ENCODE results near the gene SMDT1. TPM values are rescaled to one million over a fixed set of nuclear protein-coding genes. Genes with fewer than 3 reads are reported as not detected.

The SMDT1 gene
- 10 to 100 TPM; 37.7 to 51.0 (median 45.1) TPM for total RNA-seq
- 24.0 TPM for total RNA-seq (2013)

DNA sequence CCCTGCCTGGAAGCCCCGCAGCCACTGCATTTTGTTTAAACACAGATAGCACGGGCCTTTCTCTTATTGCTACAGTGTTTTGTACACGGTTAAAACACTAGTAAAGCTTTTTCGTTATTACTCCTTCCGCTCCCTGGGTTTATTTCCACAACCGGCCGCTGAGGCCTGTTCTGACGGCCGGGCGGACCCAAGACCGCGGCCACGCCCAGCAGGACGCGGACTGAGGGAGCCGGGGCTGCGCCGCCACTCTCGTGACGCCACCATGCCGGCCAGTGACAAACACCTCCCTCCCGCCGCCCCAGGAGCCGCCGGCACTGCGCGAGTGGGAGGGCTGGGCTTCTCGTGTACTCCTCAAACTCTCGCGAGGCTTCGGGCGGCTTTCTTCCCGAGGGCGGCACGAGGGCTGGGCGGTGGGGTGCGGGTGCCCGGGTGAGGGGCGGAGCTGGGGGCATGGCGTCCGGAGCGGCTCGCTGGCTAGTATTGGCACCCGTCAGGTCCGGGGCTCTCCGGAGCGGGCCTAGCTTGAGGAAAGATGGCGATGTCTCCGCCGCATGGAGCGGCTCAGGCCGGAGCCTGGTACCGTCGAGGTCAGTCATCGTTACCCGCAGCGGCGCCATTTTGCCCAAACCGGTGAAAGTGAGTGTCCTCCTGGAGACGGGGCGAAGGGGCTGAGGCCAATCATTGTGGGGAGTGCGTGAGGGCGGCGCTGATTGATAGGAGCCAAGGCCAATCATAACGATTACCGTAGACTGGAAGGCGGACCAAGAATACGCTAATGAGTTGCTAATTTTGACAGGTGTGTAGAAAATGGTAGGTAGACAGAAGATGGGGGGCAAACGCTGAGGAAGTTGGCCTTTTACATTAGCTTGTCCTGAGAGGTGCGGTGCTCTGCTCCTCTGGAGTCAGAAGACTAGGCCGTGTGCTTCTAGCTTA, at the start of gene SMDT1:
TSS of gene SMDT1 (plus strand) at position 382 of the 933 bp plus-strand sequence. CDS start at position 451, 69 bp downstream.
- Histone ChIP-seq H3K4me3 (ENCODE audit: low read length) (peak within 1 kb of the TSS; percentile 73), H3K36me3 (ENCODE audit: control insufficient read depth, insufficient read depth, low read length) (peaks cover 19% of the 10 kb centered on the region), H3K27ac (ENCODE audit: low read length) (peak within 1 kb of the TSS; percentile 99), H3K4me1 (ENCODE audit: control insufficient read depth, insufficient read depth, low read length) (peaks cover 21% of the 10 kb centered on the region), H3K9me3 (ENCODE audit: control insufficient read depth, insufficient read depth, low read length) (no peaks in the 10 kb centered on the region), H3K27me3 (ENCODE audit: control insufficient read depth, insufficient read depth, low read length) (no peaks in the 10 kb centered on the region)
- Mint-ChIP-seq H3K27me3 (ENCODE audit: low read depth in 2 of 2) (no peaks in the 10 kb centered on the region), H3K4me3 (peak within 1 kb of the TSS; percentile 96), H3K36me3 (no peaks in the 10 kb centered on the region), H3K4me1 (peaks cover 26 to 31% of the 10 kb centered on the region in 2 donors), H3K9me3 (no peaks in the 10 kb centered on the region), H3K27ac (peak within 1 kb of the TSS; percentile 97 to 100)
- DNase-seq (peak; percentile 98 to 99), ATAC-seq (peak; percentile 87 to 96 (median 87))
- WGBS (ENCODE audit: insufficient coverage), result under 1% methylated on average over 71 of the region's 71 CpGs
- no peak for TF ChIP-seq CTCF (IDR thresholded peaks at IDR 0.05)
- intact Hi-C loops (cut with micrococcal nuclease), result loop anchor here (1.0 kb wide), 2 partner anchors 9 to 11 kb away; partner anchors contain the start of genes NAGA and NDUFA6

- peaks cover 0 to 4% of the 10 kb centered on the region in 2 donors for H3K4me1 Mint-ChIP-seq
- H3K27ac ChIP-seq (ENCODE audit: low read length), result no peak overlapping the region
- WGBS (ENCODE audit: insufficient coverage), result 96% methylated on average over 5 of the region's 5 CpGs
- no peak overlapping the region for H3K4me3 Mint-ChIP-seq
- no peaks in the 10 kb centered on the region for H3K36me3 ChIP-seq (ENCODE audit: control insufficient read depth, insufficient read depth, low read length)
- no peak overlapping the region for H3K27ac Mint-ChIP-seq
- peaks cover 7% of the 10 kb centered on the region for H3K9me3 ChIP-seq (ENCODE audit: control insufficient read depth, insufficient read depth, low read length)
- TF ChIP-seq CTCF (IDR thresholded peaks at IDR 0.05), result no peak
- H3K36me3 Mint-ChIP-seq, result no peaks in the 10 kb centered on the region
- H3K27me3 Mint-ChIP-seq (ENCODE audit: low read depth in 2 of 2), result no peaks in the 10 kb centered on the region
- peaks cover 0 to 3% of the 10 kb centered on the region in 2 donors for H3K9me3 Mint-ChIP-seq
- H3K4me3 ChIP-seq (ENCODE audit: low read length), result no peak overlapping the region
- no peaks in the 10 kb centered on the region for H3K4me1 ChIP-seq (ENCODE audit: control insufficient read depth, insufficient read depth, low read length)
- intact Hi-C loops (cut with micrococcal nuclease), result no loop called here
- no peaks in the 10 kb centered on the region for H3K27me3 ChIP-seq (ENCODE audit: control insufficient read depth, insufficient read depth, low read length)
- no peak for DNase-seq
- no peak for ATAC-seq
Observed at GRCh38 chr22:42033263-42034181, 46.0 kb upstream of the SMDT1 start.

DNA sequence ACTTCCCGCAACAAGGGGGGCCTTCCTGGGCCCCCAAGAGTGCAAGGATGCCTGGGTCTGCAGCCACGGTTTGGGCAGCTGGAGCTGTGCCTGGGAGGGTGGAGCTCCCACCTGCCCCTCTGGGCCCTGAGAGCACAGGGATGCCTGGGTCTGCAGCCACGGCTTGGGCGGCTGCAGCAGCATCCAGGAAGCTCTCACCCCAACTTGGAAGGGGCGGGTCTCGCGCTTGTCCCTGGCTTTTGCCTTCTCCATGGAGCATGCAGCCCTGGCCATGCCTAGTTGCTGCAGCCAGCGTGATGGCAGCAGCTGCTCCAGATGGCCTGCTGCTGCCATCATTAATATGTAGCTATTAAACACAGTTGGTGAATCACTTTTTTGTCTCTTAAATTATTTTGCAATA, 44.2 kb upstream of the SMDT1 start:
- H3K36me3 ChIP-seq (ENCODE audit: control insufficient read depth, insufficient read depth, low read length), result no peaks in the 10 kb centered on the region
- H3K4me1 ChIP-seq (ENCODE audit: control insufficient read depth, insufficient read depth, low read length), result no peaks in the 10 kb centered on the region
- H3K27me3 ChIP-seq (ENCODE audit: control insufficient read depth, insufficient read depth, low read length), result no peaks in the 10 kb centered on the region
- peaks cover 0 to 3% of the 10 kb centered on the region in 2 donors for H3K9me3 Mint-ChIP-seq
- intact Hi-C loops (cut with micrococcal nuclease), result no loop called here
- H3K36me3 Mint-ChIP-seq, result no peaks in the 10 kb centered on the region
- ATAC-seq (no peak), DNase-seq (no peak)
- H3K27ac ChIP-seq (ENCODE audit: low read length), result no peak overlapping the region
- H3K27ac Mint-ChIP-seq, result no peak overlapping the region
- H3K4me3 Mint-ChIP-seq, result no peak overlapping the region
- H3K4me1 Mint-ChIP-seq, result peaks cover 0 to 4% of the 10 kb centered on the region in 2 donors
- TF ChIP-seq CTCF (IDR thresholded peaks at IDR 0.05), result no peak
- WGBS (ENCODE audit: insufficient coverage), result 90% methylated on average over 8 of the region's 8 CpGs
- H3K27me3 Mint-ChIP-seq (ENCODE audit: low read depth in 2 of 2), result no peaks in the 10 kb centered on the region
- H3K4me3 ChIP-seq (ENCODE audit: low read length), result no peak overlapping the region
- peaks cover 7% of the 10 kb centered on the region for H3K9me3 ChIP-seq (ENCODE audit: control insufficient read depth, insufficient read depth, low read length)

Measured in natural killer cell (primary cell).